Measurements from ENCODE around the gene TP53BP1.
A peak's percentile ranks its signal among the peaks of the same experiment; 100 is the strongest.

TP53BP1 gene

GRCh38 chr15:43382310-43382709 is 110.6 kb downstream of the TP53BP1 start:
- TF ChIP-seq, protein P1, sequence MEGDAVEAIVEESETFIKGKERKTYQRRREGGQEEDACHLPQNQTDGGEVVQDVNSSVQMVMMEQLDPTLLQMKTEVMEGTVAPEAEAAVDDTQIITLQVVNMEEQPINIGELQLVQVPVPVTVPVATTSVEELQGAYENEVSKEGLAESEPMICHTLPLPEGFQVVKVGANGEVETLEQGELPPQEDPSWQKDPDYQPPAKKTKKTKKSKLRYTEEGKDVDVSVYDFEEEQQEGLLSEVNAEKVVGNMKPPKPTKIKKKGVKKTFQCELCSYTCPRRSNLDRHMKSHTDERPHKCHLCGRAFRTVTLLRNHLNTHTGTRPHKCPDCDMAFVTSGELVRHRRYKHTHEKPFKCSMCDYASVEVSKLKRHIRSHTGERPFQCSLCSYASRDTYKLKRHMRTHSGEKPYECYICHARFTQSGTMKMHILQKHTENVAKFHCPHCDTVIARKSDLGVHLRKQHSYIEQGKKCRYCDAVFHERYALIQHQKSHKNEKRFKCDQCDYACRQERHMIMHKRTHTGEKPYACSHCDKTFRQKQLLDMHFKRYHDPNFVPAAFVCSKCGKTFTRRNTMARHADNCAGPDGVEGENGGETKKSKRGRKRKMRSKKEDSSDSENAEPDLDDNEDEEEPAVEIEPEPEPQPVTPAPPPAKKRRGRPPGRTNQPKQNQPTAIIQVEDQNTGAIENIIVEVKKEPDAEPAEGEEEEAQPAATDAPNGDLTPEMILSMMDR (IDR thresholded peaks at IDR 0.05; ENCODE audit: insufficient read depth, low read depth, low read length, missing control alignments): no peak
- DNase-seq (ENCODE audit: low read depth): no peak
- no peak overlapping the region for H3K4me3 ChIP-seq (ENCODE audit: low read length)

- no peak overlapping the region for H3K4me3 ChIP-seq (ENCODE audit: low read length)
- TF ChIP-seq, protein P1 (IDR thresholded peaks at IDR 0.05; ENCODE audit: insufficient read depth, low read depth, low read length, missing control alignments): no peak
- DNase-seq (ENCODE audit: low read depth): no peak
These were observed 114.4 kb downstream of the TP53BP1 start for GRCh38 chr15:43378601-43379000.

GRCh38 chr15:43376017-43376705 is 116.8 kb downstream of the TP53BP1 start:
- DNase-seq (ENCODE audit: low read depth): peak; percentile 55
- no peak overlapping the region for H3K4me3 ChIP-seq (ENCODE audit: low read length)
- TF ChIP-seq, protein P1 (IDR thresholded peaks at IDR 0.05; ENCODE audit: insufficient read depth, low read depth, low read length, missing control alignments): peak; percentile 84

GRCh38 chr15:43370975-43371974 is 121.7 kb downstream of the TP53BP1 start, which contains the start of the genes TUBGCP4 and ZSCAN29:
Gene TUBGCP4, plus strand, starts transcription at chr15:43371101. Its CDS starts 254 bp downstream, at chr15:43371355.
Gene ZSCAN29, minus strand, starts transcription at chr15:43371043. Its CDS starts 1,130 bp downstream, at chr15:43369913.
- peak; percentile 70 for DNase-seq (ENCODE audit: low read depth)
- H3K4me3 ChIP-seq (ENCODE audit: low read length): peak within 1 kb of the TSS; percentile 83
- TF ChIP-seq, protein P1 (IDR thresholded peaks at IDR 0.05; ENCODE audit: insufficient read depth, low read depth, low read length, missing control alignments): peak; percentile 61

DNA sequence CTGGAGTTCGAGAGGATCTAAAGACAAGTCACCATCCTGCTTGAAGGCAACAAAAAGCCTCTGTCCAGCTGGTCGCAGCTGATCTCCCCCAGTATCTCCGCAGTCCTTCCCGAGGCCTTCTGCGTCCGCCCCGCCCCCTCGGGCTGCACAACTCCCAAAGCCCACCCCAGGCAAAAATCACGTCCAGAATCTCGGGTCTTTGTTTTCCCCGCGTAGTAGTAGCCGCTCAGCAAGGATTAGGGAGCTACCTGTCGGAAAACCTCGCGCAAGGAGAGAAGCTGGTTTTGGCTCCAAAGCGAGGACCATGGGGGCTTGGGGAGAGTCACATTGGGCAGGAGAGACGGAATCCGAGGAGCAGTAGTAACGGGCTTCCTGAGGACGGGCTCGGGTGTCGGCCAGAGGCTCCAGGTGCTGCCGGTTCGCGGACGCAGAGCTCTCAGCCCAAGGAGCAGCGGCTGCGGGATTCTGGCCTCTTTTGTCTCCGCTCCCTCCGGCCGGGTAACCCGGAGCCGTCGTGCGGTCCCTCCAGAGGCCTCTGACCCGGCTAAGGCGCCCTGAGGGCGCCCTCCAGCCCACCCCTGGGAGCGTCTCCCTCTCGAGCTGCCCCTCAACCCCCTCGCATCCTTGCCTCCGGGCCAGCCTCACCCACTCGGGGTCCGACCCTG is 122.5 kb downstream of the TP53BP1 start:
- peak; percentile 20 for DNase-seq (ENCODE audit: low read depth)
- peak overlapping the region; percentile 83 for H3K4me3 ChIP-seq (ENCODE audit: low read length)
- TF ChIP-seq, protein P1 (IDR thresholded peaks at IDR 0.05; ENCODE audit: insufficient read depth, low read depth, low read length, missing control alignments): no peak

DNA sequence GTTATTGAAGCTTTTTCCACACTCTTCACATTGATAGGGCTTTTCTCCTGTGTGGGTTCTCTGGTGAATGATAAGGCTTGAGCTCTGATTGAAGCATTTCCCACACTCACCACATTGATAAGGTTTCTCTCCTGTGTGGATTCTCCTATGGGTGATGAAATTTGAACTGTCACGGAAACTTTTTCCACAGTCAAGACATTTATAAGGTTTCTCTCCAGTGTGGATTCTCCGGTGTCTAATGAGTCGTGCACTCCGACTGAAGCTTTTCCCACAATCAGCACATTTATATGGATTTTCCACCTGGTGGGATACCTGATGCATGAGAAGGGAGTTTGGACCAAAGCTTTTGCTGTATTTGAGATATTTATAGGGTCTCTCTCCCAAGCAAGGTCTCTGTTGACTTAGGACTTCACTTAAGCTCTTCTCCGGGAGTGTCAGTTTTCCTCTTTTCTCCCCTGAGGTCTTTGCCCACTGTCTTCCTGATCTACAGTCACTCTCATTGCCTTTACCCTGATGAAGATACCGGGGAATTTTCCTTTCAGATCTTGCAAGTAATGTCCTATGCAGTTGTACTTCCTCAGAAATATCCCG is 131.5 kb downstream of the TP53BP1 start:
- H3K4me3 ChIP-seq (ENCODE audit: low read length): no peak overlapping the region
- DNase-seq (ENCODE audit: low read depth): no peak
- TF ChIP-seq, protein P1 (IDR thresholded peaks at IDR 0.05; ENCODE audit: insufficient read depth, low read depth, low read length, missing control alignments): no peak
